Keratinocyte (primary cell): ENCODE data around the gene AHCYL2. TPM values are rescaled to one million over a fixed set of nuclear protein-coding genes. Genes with fewer than 3 reads are reported as not detected.
"Not testable (repeated sequence)": the region's sequence is repeated elsewhere in the genome, so short reads cannot be mapped to it uniquely, and the experiment has no call there.

Experiments used
- DNase-seq: peaks from one replicate; pipeline ENCODE4 v3.0.0-alpha.2; 2011; ENCODE audit warnings: low read depth, missing footprints, low spot score
- FAIRE-seq: peaks from 2 replicates; lab custom pipeline; 2011; peaks lifted over from hg19 to GRCh38; lab: Jason Lieb, UNC
- H2AFZ ChIP-seq: 2 replicates; pipeline ENCODE4 v1.6.0; 2012; ENCODE audit warnings: low read length, control low read depth, inconsistent platforms; ENCODE audit not compliant: control insufficient read depth
- H3K27ac ChIP-seq: 2 replicates; pipeline ENCODE4 v1.5.1; 2011; ENCODE audit warnings: low read length; ENCODE audit not compliant: control insufficient read depth, insufficient read depth
- H3K27me3 ChIP-seq: 3 replicates; pipeline ENCODE4 v1.6.0; 2011; ENCODE audit warnings: low read length; ENCODE audit not compliant: control insufficient read depth, insufficient read depth; ENCODE audit errors: extremely low read depth
- H3K36me3 ChIP-seq, 2 experiments: 2 replicates in 1 of 2; 3 replicates in 1 of 2; pipeline ENCODE4 v1.5.1; 2011; ENCODE audit warnings: low read length in 2 of 2, mild to moderate bottlenecking in 1 of 2; ENCODE audit not compliant: control insufficient read depth in 2 of 2, insufficient read depth in 2 of 2; ENCODE audit errors: extremely low read depth in 1 of 2
- H3K4me1 ChIP-seq: 3 replicates; pipeline ENCODE4 v1.5.1; 2011; ENCODE audit warnings: low read length; ENCODE audit not compliant: control insufficient read depth, insufficient read depth; ENCODE audit errors: extremely low read depth
- H3K4me2 ChIP-seq: 3 replicates; pipeline ENCODE4 v1.6.0; 2011; ENCODE audit warnings: low read depth, low read length; ENCODE audit not compliant: control insufficient read depth, insufficient read depth; ENCODE audit errors: extremely low read depth
- H3K4me3 ChIP-seq, 3 experiments: fragments of 200-600 bp in 1 of 3; sonication (generic) in 1 of 3; 2 replicates in 2 of 3; 3 replicates in 1 of 3; pipeline ENCODE4 v1.5.1; 2011 to 2016; ENCODE audit warnings: low read length in 3 of 3, mild to moderate bottlenecking in 3 of 3, control low read depth in 2 of 3, inconsistent platforms in 1 of 3, low read depth in 1 of 3, mixed read lengths in 1 of 3, mixed run types in 1 of 3, moderate library complexity in 1 of 3; ENCODE audit not compliant: control insufficient read depth in 2 of 3, insufficient read depth in 2 of 3; ENCODE audit errors: extremely low read depth in 1 of 3
- H3K79me2 ChIP-seq: 2 replicates; pipeline ENCODE4 v1.6.0; 2012; ENCODE audit warnings: low read length; ENCODE audit not compliant: control insufficient read depth, insufficient read depth
- H3K9ac ChIP-seq: 3 replicates; pipeline ENCODE4 v1.6.0; 2011; ENCODE audit warnings: low read length; ENCODE audit not compliant: control insufficient read depth, insufficient read depth; ENCODE audit errors: extremely low read depth
- H3K9me1 ChIP-seq: 3 replicates; pipeline ENCODE4 v1.6.0; 2011; ENCODE audit warnings: low read length; ENCODE audit not compliant: control insufficient read depth, insufficient read depth; ENCODE audit errors: extremely low read depth
- H3K9me3 ChIP-seq: 2 replicates; pipeline ENCODE4 v1.5.1; 2012; ENCODE audit warnings: low read depth, low read length; ENCODE audit not compliant: control insufficient read depth
- H4K20me1 ChIP-seq: 3 replicates; pipeline ENCODE4 v1.6.0; 2011; ENCODE audit warnings: low read length; ENCODE audit not compliant: control insufficient read depth, insufficient read depth; ENCODE audit errors: extremely low read depth
- EZH2 ChIP-seq: IDR thresholded peaks from one replicate; pipeline ENCODE4 v1.6.1; 2012; ENCODE audit warnings: inconsistent platforms, mild to moderate bottlenecking, low read length, moderate library complexity
- dilution Hi-C: fragments of 300-500 bp; cut with MboI; formaldehyde crosslinking; loops from one replicate; pipeline ENCODE4 v1.7.0; 2020; ENCODE audit warnings: low sequenced_read_pairs; ENCODE audit not compliant: extremely low pct_ligation_motif_present
- polyA plus RNA-seq, 5 experiments: library from polyadenylated mRNA; depleted of rRNA in 3 of 5; stranded (reverse) in 3 of 5; stranded (forward) in 1 of 5; unstranded in 1 of 5; fragments of >200 nt; gene quantifications; 1 replicate in 1 of 5; 2 replicates in 3 of 5; 3 replicates in 1 of 5; pipeline versions ENCODE4 v1.2.1 to v1.2.3, GENCODE V29; 2011 to 2012; ENCODE audit warnings: missing spikeins in 2 of 5, low read depth in 1 of 5, low replicate concordance in 1 of 5
- TF ChIP-seq, protein P1 (sequence below), 3 experiments: IDR thresholded peaks in 1 of 3; conservative IDR thresholded peaks in 1 of 3; optimal IDR thresholded peaks in 1 of 3; 2 replicates in 2 of 3; 3 replicates in 1 of 3; pipeline versions ENCODE3 to v1.5.1; 2011; ENCODE audit warnings: low read length in 3 of 3, mild to moderate bottlenecking in 3 of 3, moderate library complexity in 2 of 3, control low read depth in 1 of 3, inconsistent platforms in 1 of 3; ENCODE audit not compliant: insufficient read depth in 2 of 3; ENCODE audit errors: extremely low read depth in 1 of 3

The AHCYL2 gene
- polyA plus RNA-seq, 1 donor (not counting 4 experiments of a cell fraction or from before 2014, with no cell fraction given) = 32.8 TPM

DNA sequence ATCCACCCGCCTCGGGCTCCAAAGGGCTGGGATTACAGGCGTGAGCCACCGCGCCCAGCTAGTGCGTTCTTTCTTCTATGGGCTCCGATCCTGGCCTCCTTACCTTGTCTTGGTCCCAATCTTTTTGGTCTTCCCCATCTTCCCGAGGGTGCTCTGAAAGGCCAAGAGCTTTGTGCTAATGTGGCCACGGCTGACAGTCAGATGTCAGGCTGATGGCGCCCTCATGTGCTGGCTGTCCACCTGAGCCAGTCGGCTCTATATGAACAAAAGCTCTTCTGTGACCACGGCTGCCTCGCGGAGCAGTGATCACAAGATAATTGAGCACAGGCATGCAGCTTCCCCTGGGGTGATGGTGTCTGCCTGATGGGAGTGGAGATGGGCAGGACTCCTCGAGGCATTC, 11.0 kb upstream of the AHCYL2 start:
- dilution Hi-C loops = no loop called here
- no peak overlapping the region for H3K27ac ChIP-seq
- no peak overlapping the region for H2AFZ ChIP-seq
- peaks cover 0 to 3% of the 10 kb centered on the region in 2 experiments for H3K36me3 ChIP-seq
- no peak overlapping the region for H3K4me2 ChIP-seq
- no peaks in the 10 kb centered on the region for H4K20me1 ChIP-seq
- FAIRE-seq (no peak), DNase-seq (no peak)
- no peak overlapping the region for H3K9ac ChIP-seq
- no peaks in the 10 kb centered on the region for H3K4me1 ChIP-seq
- H3K27me3 ChIP-seq = no peaks in the 10 kb centered on the region
- no peaks in the 10 kb centered on the region for H3K79me2 ChIP-seq
- H3K9me3 ChIP-seq = no peaks in the 10 kb centered on the region
- TF ChIP-seq EZH2 = no peak
- TF ChIP-seq, protein P1, sequence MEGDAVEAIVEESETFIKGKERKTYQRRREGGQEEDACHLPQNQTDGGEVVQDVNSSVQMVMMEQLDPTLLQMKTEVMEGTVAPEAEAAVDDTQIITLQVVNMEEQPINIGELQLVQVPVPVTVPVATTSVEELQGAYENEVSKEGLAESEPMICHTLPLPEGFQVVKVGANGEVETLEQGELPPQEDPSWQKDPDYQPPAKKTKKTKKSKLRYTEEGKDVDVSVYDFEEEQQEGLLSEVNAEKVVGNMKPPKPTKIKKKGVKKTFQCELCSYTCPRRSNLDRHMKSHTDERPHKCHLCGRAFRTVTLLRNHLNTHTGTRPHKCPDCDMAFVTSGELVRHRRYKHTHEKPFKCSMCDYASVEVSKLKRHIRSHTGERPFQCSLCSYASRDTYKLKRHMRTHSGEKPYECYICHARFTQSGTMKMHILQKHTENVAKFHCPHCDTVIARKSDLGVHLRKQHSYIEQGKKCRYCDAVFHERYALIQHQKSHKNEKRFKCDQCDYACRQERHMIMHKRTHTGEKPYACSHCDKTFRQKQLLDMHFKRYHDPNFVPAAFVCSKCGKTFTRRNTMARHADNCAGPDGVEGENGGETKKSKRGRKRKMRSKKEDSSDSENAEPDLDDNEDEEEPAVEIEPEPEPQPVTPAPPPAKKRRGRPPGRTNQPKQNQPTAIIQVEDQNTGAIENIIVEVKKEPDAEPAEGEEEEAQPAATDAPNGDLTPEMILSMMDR (optimal IDR thresholded peaks at IDR 0.05 in 1 of 3, IDR thresholded peaks at IDR 0.05 in 1 of 3, conservative IDR thresholded peaks at IDR 0.05 in 1 of 3; ENCODE audit: extremely low read depth in 1 of 3, insufficient read depth in 2 of 3, low read length in 3 of 3) = peak; percentile 21 to 74 (median 28)
- no peak overlapping the region for H3K4me3 ChIP-seq
- no peaks in the 10 kb centered on the region for H3K9me1 ChIP-seq

DNA sequence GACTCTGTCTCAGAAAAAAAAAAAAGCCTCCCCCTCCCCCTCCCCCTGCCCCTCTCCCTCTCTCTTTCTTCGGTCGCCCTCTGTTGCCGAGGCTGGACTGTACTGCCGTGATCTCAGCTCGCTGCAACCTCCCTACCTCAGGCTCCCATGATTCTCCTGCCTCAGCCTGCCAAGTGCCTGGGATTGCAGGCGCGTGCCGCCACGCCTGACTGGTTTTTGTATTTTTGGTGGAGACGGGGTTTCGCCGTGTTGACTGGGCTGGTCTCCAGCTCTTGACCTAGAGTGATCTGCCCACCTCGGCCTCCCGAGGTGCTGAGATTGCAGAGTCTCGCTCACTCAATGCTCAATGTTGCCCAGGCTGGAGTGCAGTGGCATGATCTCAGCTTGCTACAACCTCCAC, 9.1 kb upstream of the AHCYL2 start:
- H3K4me1 ChIP-seq, H4K20me1 ChIP-seq, H3K9me3 ChIP-seq, H3K4me2 ChIP-seq, H3K9ac ChIP-seq, DNase-seq, H3K36me3 ChIP-seq, FAIRE-seq, H2AFZ ChIP-seq, H3K9me1 ChIP-seq, dilution Hi-C loops, H3K27me3 ChIP-seq, H3K27ac ChIP-seq, H3K79me2 ChIP-seq, H3K4me3 ChIP-seq: not testable (repeated sequence)

DNA sequence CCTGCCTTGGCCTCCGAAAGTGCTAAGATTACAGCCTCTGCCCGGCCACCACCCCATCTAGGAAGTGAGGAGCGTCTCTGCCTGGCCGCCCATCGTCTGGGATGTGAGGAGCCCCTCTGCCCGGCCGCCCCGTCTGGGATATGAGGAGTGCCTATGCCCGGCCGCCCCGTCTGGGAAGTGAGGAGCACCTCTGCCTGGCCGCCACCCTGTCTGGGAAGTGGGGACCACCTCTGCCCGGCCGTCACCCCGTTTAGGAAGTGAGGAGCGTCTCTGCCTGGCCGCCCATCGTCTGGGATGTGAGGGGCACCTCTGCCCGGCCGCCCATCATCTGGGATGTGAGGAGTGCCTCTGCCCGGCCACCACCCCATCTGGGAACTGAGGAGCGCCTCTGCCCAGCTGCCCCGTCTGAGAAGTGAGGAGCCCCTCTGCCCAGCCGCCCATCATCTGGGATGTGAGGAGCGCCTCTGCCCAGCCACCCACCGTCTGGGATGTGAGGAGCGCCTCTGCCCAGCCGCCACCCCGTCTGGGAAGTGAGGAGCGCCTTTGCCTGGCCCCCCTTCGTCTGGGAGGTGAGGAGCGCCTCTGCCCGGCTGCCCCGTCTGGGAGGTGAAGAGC, 8.6 kb upstream of the AHCYL2 start:
- H3K4me3 ChIP-seq, DNase-seq, H3K9me3 ChIP-seq, H3K9ac ChIP-seq, H3K27ac ChIP-seq, H3K4me2 ChIP-seq, H3K4me1 ChIP-seq, H4K20me1 ChIP-seq, H3K36me3 ChIP-seq, H3K79me2 ChIP-seq, H3K27me3 ChIP-seq, dilution Hi-C loops, H2AFZ ChIP-seq, FAIRE-seq, H3K9me1 ChIP-seq: not testable (repeated sequence)

DNA sequence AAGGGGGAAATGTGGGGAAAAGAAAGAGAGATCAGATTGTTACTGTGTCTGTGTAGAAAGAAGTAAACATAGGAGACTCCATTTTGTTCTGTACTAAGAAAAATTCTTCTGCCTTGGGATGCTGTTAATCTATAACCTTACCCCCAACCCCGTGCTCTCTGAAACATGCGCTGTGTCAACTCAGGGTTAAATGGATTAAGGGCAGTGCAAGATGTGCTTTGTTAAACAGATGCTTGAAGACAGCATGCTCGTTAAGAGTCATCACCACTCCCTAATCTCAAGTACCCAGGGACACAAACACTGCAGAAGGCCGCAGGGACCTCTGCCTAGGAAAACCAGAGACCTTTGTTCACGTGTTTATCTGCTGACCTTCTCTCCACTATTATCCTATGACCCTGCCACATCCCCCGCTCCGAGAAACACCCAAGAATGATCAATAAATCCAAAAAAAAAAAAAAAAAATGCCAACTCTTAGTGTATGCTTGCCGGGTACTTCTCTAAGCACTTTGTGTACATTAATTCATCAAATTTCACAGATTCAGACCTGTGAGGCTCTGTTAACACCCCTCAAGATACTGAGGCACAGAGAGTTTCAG, 7.9 kb upstream of the AHCYL2 start:
- H3K27me3 ChIP-seq, H4K20me1 ChIP-seq, DNase-seq, FAIRE-seq, H3K36me3 ChIP-seq, H3K79me2 ChIP-seq, H2AFZ ChIP-seq, H3K9me1 ChIP-seq, H3K4me2 ChIP-seq, H3K27ac ChIP-seq, dilution Hi-C loops, H3K4me1 ChIP-seq, H3K9ac ChIP-seq, H3K4me3 ChIP-seq, H3K9me3 ChIP-seq: not testable (repeated sequence)
